GM10266 (cell line): ENCODE data around the gene FAM50B.

Source experiments
- DNase-seq: peaks from one replicate; pipeline ENCODE4 v3.0.0; 2012; ENCODE audit errors: extremely low spot score
- TF ChIP-seq, protein P1 (sequence below): IDR thresholded peaks from 2 replicates; pipeline ENCODE4 v1.5.1; 2012; ENCODE audit warnings: mild to moderate bottlenecking, low read depth; ENCODE audit not compliant: control insufficient read depth, insufficient read depth; ENCODE audit errors: missing control alignments

Gene FAM50B

GRCh38 chr6:3831761-3832530, 17.2 kb upstream of the FAM50B start:
- TF ChIP-seq, protein P1, sequence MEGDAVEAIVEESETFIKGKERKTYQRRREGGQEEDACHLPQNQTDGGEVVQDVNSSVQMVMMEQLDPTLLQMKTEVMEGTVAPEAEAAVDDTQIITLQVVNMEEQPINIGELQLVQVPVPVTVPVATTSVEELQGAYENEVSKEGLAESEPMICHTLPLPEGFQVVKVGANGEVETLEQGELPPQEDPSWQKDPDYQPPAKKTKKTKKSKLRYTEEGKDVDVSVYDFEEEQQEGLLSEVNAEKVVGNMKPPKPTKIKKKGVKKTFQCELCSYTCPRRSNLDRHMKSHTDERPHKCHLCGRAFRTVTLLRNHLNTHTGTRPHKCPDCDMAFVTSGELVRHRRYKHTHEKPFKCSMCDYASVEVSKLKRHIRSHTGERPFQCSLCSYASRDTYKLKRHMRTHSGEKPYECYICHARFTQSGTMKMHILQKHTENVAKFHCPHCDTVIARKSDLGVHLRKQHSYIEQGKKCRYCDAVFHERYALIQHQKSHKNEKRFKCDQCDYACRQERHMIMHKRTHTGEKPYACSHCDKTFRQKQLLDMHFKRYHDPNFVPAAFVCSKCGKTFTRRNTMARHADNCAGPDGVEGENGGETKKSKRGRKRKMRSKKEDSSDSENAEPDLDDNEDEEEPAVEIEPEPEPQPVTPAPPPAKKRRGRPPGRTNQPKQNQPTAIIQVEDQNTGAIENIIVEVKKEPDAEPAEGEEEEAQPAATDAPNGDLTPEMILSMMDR = no peak
- DNase-seq = no peak

DNA sequence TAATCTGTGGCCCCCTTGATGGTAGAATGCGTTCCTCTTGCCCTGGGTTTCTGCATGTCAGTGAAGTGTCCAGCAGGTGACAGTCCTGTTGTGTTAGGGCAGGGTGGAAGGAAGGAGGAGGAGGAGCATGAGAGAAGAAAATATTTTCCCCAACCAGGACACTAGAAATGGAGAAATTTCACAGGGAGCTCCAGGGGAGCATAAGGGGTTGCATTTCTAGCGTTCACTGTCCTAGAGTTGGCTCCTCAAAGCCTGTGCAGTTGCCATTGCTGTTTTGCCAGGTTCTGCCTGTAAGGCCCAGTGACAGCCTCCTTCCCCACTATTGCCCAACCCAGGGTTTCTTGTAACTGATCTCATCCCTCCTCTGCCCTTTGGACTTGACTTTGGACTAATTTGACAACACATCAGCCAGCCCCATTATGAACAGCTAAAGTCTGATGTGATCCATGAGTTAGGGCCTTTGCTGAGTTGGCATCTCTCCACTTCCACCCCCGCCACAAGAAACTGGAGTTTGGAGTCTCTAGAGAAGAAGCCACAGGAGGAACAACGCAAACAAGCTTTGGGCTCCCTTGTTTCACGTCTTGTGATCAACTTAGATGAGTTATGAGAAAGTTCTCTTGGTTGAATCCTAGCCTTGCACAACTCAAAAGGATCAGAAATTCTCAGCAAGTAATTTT, 14.0 kb upstream of the FAM50B start:
- TF ChIP-seq, protein P1 = no peak
- DNase-seq = no peak

DNA sequence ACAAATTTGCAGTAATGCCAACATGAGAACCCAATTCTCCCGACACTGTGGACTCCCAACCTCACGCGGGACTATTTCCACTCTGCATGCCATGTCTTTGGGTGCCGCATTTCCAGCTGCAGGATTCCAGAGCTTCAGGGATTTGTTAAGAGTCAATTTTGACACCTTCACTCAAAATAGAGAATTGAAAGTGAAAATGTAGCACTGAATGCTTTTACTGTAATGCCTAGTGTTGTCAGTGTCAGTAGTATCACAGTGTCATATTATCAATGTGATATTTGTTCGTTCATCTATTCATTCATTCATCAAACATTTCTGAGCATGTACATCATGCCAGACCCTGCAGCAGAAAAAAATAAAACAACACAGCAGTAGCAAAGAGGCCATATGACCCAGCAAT, 13.4 kb upstream of the FAM50B start:
- DNase-seq = no peak
- TF ChIP-seq, protein P1 = no peak

DNA sequence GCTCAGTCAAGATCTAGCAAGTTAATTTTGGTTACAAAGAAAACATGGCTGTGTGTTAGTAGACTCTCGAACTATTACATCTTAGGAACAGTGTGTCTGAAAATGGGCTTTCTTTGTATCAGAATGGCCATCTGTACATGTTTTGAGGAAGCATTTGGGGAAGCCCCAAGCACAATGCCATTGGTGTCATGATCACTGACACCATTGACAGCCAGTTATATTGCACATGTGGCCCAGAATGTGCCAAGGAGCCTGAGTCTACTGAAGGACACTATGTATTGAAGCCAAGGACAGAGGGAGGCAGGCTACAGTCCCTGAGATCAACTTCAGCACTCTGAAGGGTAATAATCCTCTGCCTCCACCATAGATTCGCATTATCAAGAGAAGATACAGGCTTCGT, 12.6 kb upstream of the FAM50B start:
- no peak for DNase-seq
- TF ChIP-seq, protein P1 = no peak

GRCh38 chr6:3837781-3838180, 11.4 kb upstream of the FAM50B start:
- no peak for DNase-seq

DNA sequence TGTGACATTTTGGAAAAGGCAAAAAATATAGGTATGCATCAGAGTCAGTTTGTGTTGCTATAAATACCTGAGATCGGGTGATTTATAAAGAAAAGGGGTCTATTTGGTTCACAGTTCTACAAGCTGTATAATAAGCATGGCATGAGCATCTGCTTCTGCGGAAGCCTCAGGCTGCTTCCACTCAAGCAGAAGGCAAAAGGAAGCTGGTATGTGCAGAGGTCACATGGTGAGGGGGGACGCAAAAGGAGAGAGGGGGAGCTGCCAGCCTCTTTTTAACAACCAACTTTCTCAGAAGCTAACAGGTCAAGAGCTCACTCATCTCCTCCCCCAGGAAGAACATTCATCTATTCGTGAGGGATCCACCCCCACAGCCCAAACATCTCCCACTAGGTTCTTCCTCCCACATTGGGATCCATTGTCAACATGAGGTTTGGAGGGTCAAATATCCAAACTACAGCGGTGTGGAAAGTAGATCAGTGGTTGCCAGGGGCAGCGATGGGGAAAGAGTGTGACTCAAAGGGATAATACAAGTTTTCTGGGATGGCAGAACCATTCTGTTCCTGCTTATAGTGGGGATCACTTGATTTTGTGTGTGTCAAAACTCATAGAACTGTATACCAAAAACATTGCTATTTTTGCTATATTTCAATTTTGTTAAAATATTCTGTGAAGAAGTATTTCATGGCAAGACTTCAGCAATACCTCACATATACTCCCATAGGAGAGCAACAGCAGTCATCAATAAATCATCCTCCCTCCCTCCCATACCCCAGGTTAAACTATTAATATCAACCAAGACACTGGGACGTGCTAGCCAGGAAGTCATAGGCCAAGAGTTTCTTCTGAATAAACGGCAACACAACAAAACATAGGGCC, 9.9 kb upstream of the FAM50B start:
- TF ChIP-seq, protein P1 = no peak
- DNase-seq = no peak

More at GRCh38 chr6:3837781-3838180, 11.4 kb upstream of the FAM50B start:
- TF ChIP-seq, protein P1 = no peak
